ENCODE results near the gene TBCD.

TBCD gene

DNA sequence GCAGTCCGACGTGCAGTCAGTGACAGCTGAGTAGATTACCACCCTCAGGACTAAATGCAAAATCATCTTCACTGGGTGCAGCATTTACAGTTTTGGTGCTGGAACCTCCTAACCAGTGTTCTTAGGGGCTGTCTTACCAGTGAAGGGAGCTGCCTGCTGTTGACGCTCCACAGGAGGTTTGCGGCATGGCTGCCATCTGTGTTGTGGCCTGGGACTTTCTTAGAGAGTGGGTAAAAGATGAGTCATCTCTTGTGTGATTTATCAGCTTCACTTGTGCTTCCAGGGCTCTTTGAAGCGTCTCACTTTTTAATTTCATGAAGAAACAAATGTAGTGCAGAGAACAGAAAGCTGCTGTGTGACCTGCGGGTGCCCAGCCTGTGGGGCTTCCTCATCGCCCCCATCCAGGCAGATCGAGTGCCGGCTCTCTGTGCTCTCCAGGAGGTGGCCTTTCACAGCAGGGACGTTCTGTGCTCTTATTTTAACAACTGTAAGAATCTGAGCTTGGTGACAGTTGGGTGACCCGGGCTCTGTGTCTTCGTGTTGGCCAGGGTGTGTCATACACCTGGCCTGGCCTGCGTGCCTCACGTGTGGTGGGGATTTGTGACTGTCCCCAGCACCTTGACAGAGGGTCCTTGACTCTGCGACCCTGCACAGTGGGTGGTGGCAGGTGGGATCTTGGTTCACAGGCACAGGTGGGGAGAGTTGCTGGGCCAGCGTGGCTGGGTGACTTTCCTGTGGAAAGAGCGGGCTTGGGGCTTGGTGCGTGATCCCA is 112.3 kb downstream of the TBCD start:
- DNase-seq (ENCODE audit: low read depth, low spot score), result peak; percentile 70
- Histone ChIP-seq H3K9me3 (ENCODE audit: low read depth, low read length) (no peaks in the 10 kb centered on the region), H3K4me3 (peak overlapping the region; percentile 36), H3K36me3 (ENCODE audit: insufficient read depth, low read length) (no peaks in the 10 kb centered on the region), H3K27ac (peak overlapping the region; percentile 74), H3K9ac (ENCODE audit: insufficient read length) (no peak overlapping the region)
- TF ChIP-seq POLR2AphosphoS5 (IDR thresholded peaks at IDR 0.05; ENCODE audit: borderline replicate concordance, low read depth, low read length) (0 out of 2 replicates have a peak, but pooled peaks have one; percentile 10), EZH2 (IDR thresholded peaks at IDR 0.05) (no peak)

DNA sequence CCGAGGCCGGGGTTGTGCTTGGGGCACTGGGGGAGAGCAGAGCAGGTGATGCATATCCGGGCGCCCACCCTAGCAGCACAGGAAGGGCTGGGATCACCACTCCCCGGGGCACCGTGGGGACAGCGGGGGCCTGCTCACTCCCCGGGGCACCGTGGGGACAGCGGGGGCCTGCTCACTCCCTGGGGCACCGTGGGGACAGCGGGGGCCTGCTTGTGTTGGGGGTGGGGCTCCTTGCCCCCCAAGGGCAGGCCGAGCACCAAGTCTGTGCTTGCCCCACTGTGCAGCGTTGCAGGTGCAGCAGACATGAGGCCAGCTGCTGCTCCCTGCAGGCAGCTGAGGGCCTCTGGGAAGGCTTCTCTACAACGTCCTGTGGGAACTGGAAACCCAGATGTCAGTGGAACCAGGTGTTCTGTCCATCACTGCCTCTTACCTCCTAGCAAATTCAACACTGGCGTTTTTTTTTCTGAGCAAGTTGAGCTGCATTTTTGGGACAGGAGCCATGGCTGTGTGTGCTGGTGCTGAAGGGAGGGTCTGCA is 112.9 kb downstream of the TBCD start:
- no peak overlapping the region for H3K27ac ChIP-seq
- TF ChIP-seq EZH2 (IDR thresholded peaks at IDR 0.05), result no peak
- no peak for TF ChIP-seq POLR2AphosphoS5 (IDR thresholded peaks at IDR 0.05; ENCODE audit: borderline replicate concordance, low read depth, low read length)
- TF ChIP-seq FOXP2 (optimal IDR thresholded peaks at IDR 0.05; ENCODE audit: control extremely low read depth, extremely low read length, insufficient read depth), result no peak
- H3K9me3 ChIP-seq (ENCODE audit: low read depth, low read length), result no peaks in the 10 kb centered on the region
- DNase-seq (ENCODE audit: low read depth, low spot score), result no peak
- H3K36me3 ChIP-seq (ENCODE audit: insufficient read depth, low read length), result no peaks in the 10 kb centered on the region
- no peak overlapping the region for H3K4me3 ChIP-seq
- no peak overlapping the region for H3K9ac ChIP-seq (ENCODE audit: insufficient read length)

DNA sequence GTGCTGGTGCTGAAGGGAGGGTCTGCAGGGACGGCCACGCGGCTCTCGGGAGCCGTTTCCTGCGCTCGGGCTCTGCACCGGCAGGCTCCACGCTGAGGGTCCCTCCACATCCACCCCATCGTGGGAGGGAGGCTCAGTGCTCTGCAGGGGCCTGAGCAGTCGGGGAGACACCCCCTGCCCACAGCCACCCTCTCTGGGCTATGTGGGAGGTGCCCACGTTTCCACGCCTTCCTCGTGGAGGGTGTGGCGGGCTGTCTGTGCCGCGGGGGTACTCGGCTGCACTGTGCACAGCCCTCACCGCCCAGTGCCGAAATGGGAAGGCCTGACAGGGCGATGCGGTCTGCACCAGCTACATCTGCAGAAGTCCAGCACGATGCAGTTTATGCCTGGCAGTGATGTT is 113.4 kb downstream of the TBCD start:
- H3K27ac ChIP-seq, result no peak overlapping the region

DNA sequence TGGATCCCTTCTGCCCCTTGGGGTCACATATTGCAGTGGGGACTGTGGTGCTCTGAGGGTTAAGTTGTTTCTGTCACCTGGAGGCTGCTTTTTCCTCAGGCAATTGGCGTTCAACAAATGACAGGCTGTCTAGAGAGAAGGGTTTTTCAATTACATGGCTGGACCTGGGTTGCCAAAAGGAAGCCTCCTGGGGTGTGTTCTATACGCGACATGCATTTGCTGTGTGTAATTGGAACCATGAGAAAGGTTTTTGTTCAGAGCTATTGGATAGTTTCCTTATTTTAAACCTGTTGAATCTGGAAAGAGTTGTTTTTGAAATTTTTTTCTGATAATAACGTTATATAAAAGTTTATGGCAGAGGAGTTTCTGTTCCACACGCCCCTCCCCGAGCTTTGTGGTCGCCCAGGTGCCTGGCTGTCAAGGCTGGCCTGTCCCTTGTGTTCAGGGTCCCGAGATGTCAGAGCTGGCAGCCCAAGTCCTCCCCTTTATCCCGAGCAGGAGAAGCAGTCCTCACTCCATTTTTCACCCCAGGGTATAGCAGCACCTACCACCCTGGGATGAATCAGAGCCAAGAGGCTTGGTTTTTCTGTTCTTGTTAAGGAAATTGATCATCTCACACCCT is 114.0 kb downstream of the TBCD start:
- no peak for TF ChIP-seq EZH2 (IDR thresholded peaks at IDR 0.05)
- TF ChIP-seq FOXP2 (optimal IDR thresholded peaks at IDR 0.05; ENCODE audit: control extremely low read depth, extremely low read length, insufficient read depth), result no peak
- no peak for TF ChIP-seq POLR2AphosphoS5 (IDR thresholded peaks at IDR 0.05; ENCODE audit: borderline replicate concordance, low read depth, low read length)
- peak overlapping the region; percentile 20; the same call in 1 of the 2 replicates for H3K4me3 ChIP-seq
- no peak for DNase-seq (ENCODE audit: low read depth, low spot score)
- H3K9me3 ChIP-seq (ENCODE audit: low read depth, low read length), result no peaks in the 10 kb centered on the region
- H3K36me3 ChIP-seq (ENCODE audit: insufficient read depth, low read length), result peaks cover 10% of the 10 kb centered on the region
- no peak overlapping the region for H3K9ac ChIP-seq (ENCODE audit: insufficient read length)
- H3K27ac ChIP-seq, result peak overlapping the region; percentile 49; the same call in 1 of the 2 replicates

More for the DNA sequence above, 113.4 kb downstream of the TBCD start:
- peaks cover 4% of the 10 kb centered on the region; the same call in 1 of the 2 replicates for H3K36me3 ChIP-seq (ENCODE audit: insufficient read depth, low read length)
- TF ChIP-seq EZH2 (IDR thresholded peaks at IDR 0.05) (no peak), POLR2AphosphoS5 (IDR thresholded peaks at IDR 0.05; ENCODE audit: borderline replicate concordance, low read depth, low read length) (no peak), FOXP2 (optimal IDR thresholded peaks at IDR 0.05; ENCODE audit: control extremely low read depth, extremely low read length, insufficient read depth) (no peak)
- H3K9me3 ChIP-seq (ENCODE audit: low read depth, low read length), result no peaks in the 10 kb centered on the region
- no peak for DNase-seq (ENCODE audit: low read depth, low spot score)
- no peak overlapping the region for H3K4me3 ChIP-seq
- H3K9ac ChIP-seq (ENCODE audit: insufficient read length), result no peak overlapping the region

DNA sequence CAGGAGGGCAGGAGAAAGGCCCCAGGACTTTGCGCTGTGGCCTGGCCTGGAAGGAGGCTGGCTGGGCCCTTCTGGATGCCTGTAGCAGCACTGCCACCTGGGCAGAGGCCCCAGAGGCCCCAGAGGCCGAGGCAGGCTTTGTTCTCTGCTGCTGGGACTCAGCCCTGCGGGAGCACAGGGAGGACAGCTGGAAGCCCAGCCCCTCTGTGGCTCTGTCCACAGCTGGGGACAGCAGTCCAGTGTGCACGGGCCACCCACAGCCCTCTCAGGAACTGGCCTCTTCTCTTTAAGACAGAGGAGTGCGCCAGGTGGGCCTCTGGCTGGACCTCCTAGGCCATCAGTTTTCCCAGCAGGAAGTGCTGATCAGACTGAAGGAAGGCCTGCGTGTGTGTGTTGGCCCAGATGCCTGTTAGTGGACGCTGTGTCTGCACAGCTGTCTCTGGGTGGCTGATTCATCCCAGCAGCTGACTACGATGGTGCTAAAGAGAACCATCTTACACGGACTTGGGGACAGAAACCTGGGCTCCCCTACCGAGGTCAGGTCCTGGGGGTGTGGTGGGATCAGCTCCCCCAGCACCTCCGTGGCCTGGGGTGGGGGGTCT is 114.8 kb downstream of the TBCD start:
- Histone ChIP-seq H3K27ac (no peak overlapping the region), H3K9ac (ENCODE audit: insufficient read length) (no peak overlapping the region), H3K36me3 (ENCODE audit: insufficient read depth, low read length) (peaks cover 13% of the 10 kb centered on the region), H3K9me3 (ENCODE audit: low read depth, low read length) (no peaks in the 10 kb centered on the region), H3K4me3 (no peak overlapping the region)
- DNase-seq (ENCODE audit: low read depth, low spot score), result no peak
- no peak for TF ChIP-seq FOXP2 (optimal IDR thresholded peaks at IDR 0.05; ENCODE audit: control extremely low read depth, extremely low read length, insufficient read depth)
- TF ChIP-seq EZH2 (IDR thresholded peaks at IDR 0.05), result no peak
- no peak for TF ChIP-seq POLR2AphosphoS5 (IDR thresholded peaks at IDR 0.05; ENCODE audit: borderline replicate concordance, low read depth, low read length)

DNA sequence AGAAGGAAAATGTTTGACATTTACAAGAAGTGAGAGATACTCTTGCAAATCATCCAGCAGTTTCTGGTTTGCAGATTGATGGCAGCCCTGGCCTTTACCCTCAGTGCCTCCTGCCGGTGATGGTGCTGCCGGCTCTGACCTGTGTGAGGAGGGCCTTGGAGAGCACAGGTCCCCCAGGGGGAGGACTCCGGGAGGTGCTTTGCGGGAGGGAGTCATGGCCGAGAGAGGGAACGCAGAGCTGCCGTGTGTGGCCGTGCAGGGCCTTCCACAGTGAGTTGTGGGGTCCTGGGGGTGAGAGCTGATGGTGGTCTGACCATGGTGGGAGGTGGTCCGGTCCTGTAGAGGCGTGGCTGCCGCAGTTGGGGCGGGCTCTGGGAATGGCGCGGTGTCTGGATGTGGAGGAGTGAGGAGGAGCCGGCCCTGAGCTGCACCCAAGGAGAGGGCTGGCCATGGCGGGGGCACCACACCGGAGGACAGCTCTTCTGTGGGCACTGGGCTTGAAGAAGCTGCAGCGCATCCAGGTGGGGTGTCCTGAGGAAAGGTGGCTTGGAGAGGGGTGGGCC is 116.0 kb downstream of the TBCD start:
- no peak overlapping the region for H3K9ac ChIP-seq (ENCODE audit: insufficient read length)
- H3K27ac ChIP-seq, result no peak overlapping the region
- no peak for TF ChIP-seq FOXP2 (optimal IDR thresholded peaks at IDR 0.05; ENCODE audit: control extremely low read depth, extremely low read length, insufficient read depth)
- no peak for TF ChIP-seq POLR2AphosphoS5 (IDR thresholded peaks at IDR 0.05; ENCODE audit: borderline replicate concordance, low read depth, low read length)
- no peak overlapping the region for H3K4me3 ChIP-seq
- H3K9me3 ChIP-seq (ENCODE audit: low read depth, low read length), result no peaks in the 10 kb centered on the region
- DNase-seq (ENCODE audit: low read depth, low spot score), result no peak
- H3K36me3 ChIP-seq (ENCODE audit: insufficient read depth, low read length), result peaks cover 13% of the 10 kb centered on the region

DNA sequence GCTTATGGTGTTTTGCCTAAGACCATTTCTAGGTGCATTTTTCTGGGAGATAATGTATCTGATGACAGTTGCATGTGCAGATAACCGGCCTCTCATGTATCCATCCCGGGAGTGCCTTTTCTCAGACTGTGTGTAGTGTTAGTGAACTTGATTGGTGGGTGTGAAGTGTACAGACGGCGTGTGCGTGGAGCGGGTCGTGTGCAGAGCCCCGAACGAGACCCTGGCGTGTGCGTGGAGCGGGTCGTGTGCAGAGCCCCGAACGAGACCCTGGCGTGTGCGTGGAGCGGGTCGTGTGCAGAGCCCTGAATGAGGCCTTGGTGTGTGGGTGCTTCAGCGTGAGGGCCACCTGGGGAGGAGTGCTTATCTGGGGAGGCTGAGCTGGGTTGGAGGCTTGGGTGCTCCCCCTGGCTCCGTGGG is 116.9 kb downstream of the TBCD start:
- TF ChIP-seq EZH2 (IDR thresholded peaks at IDR 0.05) (no peak), FOXP2 (optimal IDR thresholded peaks at IDR 0.05; ENCODE audit: control extremely low read depth, extremely low read length, insufficient read depth) (no peak), POLR2AphosphoS5 (IDR thresholded peaks at IDR 0.05; ENCODE audit: borderline replicate concordance, low read depth, low read length) (no peak)
- no peak for DNase-seq (ENCODE audit: low read depth, low spot score)

DNA sequence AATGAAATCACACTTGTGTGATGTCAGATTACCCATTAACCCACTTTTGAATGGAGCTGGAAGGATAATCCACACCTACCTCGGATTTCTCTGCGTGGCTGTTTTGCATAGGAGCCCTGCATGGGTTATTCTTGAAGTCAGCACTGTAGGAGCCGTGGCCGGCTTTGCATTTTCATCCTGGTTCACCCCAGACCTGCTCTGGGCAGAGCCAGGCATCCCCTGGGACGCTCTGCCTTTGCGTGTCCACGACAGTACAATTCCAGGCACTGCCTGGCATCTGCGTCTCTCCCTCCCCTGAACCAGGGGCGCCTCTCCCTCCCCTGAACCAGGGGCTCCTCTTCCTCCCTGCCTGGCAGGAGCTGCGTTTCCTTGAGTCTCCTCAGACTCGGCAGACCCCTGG is 117.7 kb downstream of the TBCD start:
- H3K27ac ChIP-seq, result no peak overlapping the region
- peaks cover 13% of the 10 kb centered on the region for H3K36me3 ChIP-seq (ENCODE audit: insufficient read depth, low read length)
- H3K4me3 ChIP-seq, result no peak overlapping the region
- no peak for TF ChIP-seq EZH2 (IDR thresholded peaks at IDR 0.05)
- TF ChIP-seq POLR2AphosphoS5 (IDR thresholded peaks at IDR 0.05; ENCODE audit: borderline replicate concordance, low read depth, low read length), result no peak
- TF ChIP-seq FOXP2 (optimal IDR thresholded peaks at IDR 0.05; ENCODE audit: control extremely low read depth, extremely low read length, insufficient read depth), result no peak
- no peaks in the 10 kb centered on the region for H3K9me3 ChIP-seq (ENCODE audit: low read depth, low read length)
- no peak for DNase-seq (ENCODE audit: low read depth, low spot score)
- no peak overlapping the region for H3K9ac ChIP-seq (ENCODE audit: insufficient read length)

More for the DNA sequence above, 116.9 kb downstream of the TBCD start:
- Histone ChIP-seq H3K27ac (no peak overlapping the region), H3K4me3 (no peak overlapping the region), H3K9ac (ENCODE audit: insufficient read length) (no peak overlapping the region), H3K36me3 (ENCODE audit: insufficient read depth, low read length) (peaks cover 13% of the 10 kb centered on the region), H3K9me3 (ENCODE audit: low read depth, low read length) (no peaks in the 10 kb centered on the region)
